H9 (cell line): ENCODE measurements around the gene BEGAIN. TPM values are rescaled to one million over a fixed set of nuclear protein-coding genes. Genes with fewer than 3 reads are reported as not detected.

Experiments used
- DNase-seq: peaks from one replicate; pipeline ENCODE4 v3.0.0-alpha.2; 2017
- H2AFZ ChIP-seq: one replicate; pipeline ENCODE4 v1.6.1; 2013; ENCODE audit warnings: mild to moderate bottlenecking, low read length, control low read depth, moderate library complexity
- H2AK5ac ChIP-seq: 2 replicates; pipeline ENCODE4 v1.6.1; 2013; ENCODE audit warnings: low read length, control low read depth, mixed read lengths; ENCODE audit not compliant: insufficient read length
- H2BK120ac ChIP-seq: one replicate; pipeline ENCODE4 v1.6.1; 2013; ENCODE audit warnings: low read depth, mild to moderate bottlenecking, low read length, control low read depth, inconsistent platforms; ENCODE audit not compliant: poor library complexity, severe bottlenecking
- H2BK12ac ChIP-seq: 2 replicates; pipeline ENCODE4 v1.6.1; 2013; ENCODE audit warnings: low read length, control low read depth, mixed read lengths, low read depth; ENCODE audit not compliant: insufficient read length
- H2BK15ac ChIP-seq: 2 replicates; pipeline ENCODE4 v1.6.1; 2013; ENCODE audit warnings: low read depth, low read length, control low read depth
- H2BK20ac ChIP-seq: one replicate; pipeline ENCODE4 v1.6.1; 2013; ENCODE audit warnings: low read depth, mild to moderate bottlenecking, low read length, control low read depth, inconsistent platforms; ENCODE audit not compliant: poor library complexity, severe bottlenecking
- H2BK5ac ChIP-seq: 2 replicates; pipeline ENCODE4 v1.6.1; 2013; ENCODE audit warnings: low read length, control low read depth, mixed read lengths; ENCODE audit not compliant: insufficient read length
- H3K14ac ChIP-seq: 2 replicates; pipeline ENCODE4 v1.6.1; 2013; ENCODE audit warnings: low read length, control low read depth; ENCODE audit not compliant: insufficient read depth
- H3K18ac ChIP-seq: 2 replicates; pipeline ENCODE4 v1.6.1; 2013; ENCODE audit warnings: low read depth, mild to moderate bottlenecking, mixed read lengths, low read length, control low read depth; ENCODE audit not compliant: insufficient read length
- H3K23ac ChIP-seq: 2 replicates; pipeline ENCODE4 v1.6.1; 2013; ENCODE audit warnings: low read length, control low read depth, mixed read lengths, low read depth; ENCODE audit not compliant: insufficient read length
- H3K23me2 ChIP-seq: 2 replicates; pipeline ENCODE4 v1.6.1; 2013; ENCODE audit warnings: low read depth, mild to moderate bottlenecking, mixed read lengths, low read length, control low read depth; ENCODE audit not compliant: insufficient read length, poor library complexity, severe bottlenecking
- H3K27ac ChIP-seq: 2 replicates; pipeline ENCODE4 v1.5.1; 2013; ENCODE audit warnings: low read length, control low read depth, mixed read lengths, low read depth; ENCODE audit not compliant: insufficient read length
- H3K27me3 ChIP-seq: 2 replicates; pipeline ENCODE4 v1.6.1; 2013; ENCODE audit warnings: low read length, control low read depth, inconsistent platforms; ENCODE audit not compliant: insufficient read depth
- H3K4ac ChIP-seq: 2 replicates; pipeline ENCODE4 v1.6.1; 2013; ENCODE audit warnings: low read depth, mild to moderate bottlenecking, control low read depth, inconsistent platforms, low read length, moderate library complexity
- H3K4me1 ChIP-seq: 2 replicates; pipeline ENCODE4 v1.6.1; 2013; ENCODE audit warnings: low read length, control low read depth, inconsistent platforms; ENCODE audit not compliant: insufficient read depth
- H3K4me2 ChIP-seq: 2 replicates; pipeline ENCODE4 v1.6.1; 2013; ENCODE audit warnings: low read length, control low read depth, mixed read lengths; ENCODE audit not compliant: insufficient read length, insufficient read depth
- H3K56ac ChIP-seq: 2 replicates; pipeline ENCODE4 v1.6.1; 2013; ENCODE audit warnings: low read depth, mild to moderate bottlenecking, mixed read lengths, low read length, control low read depth; ENCODE audit not compliant: insufficient read length
- H3K79me1 ChIP-seq: 2 replicates; pipeline ENCODE4 v1.6.1; 2013; ENCODE audit warnings: low read depth, mild to moderate bottlenecking, moderate library complexity, low read length, control low read depth, inconsistent platforms; ENCODE audit not compliant: insufficient read depth, poor library complexity, severe bottlenecking
- H3K79me2 ChIP-seq: 2 replicates; pipeline ENCODE4 v1.6.1; 2013; ENCODE audit warnings: low read length, control low read depth, inconsistent platforms; ENCODE audit not compliant: insufficient read depth
- H3K9ac ChIP-seq: 2 replicates; pipeline ENCODE4 v1.6.1; 2013; ENCODE audit warnings: low read length, control low read depth, mixed read lengths; ENCODE audit not compliant: insufficient read length; ENCODE audit errors: extremely low read depth
- H3K9me3 ChIP-seq: one replicate; pipeline ENCODE4 v1.6.1; 2013; ENCODE audit warnings: low read depth, low read length, inconsistent platforms; ENCODE audit not compliant: control insufficient read depth
- H3T11ph ChIP-seq: one replicate; pipeline ENCODE4 v1.6.1; 2013; ENCODE audit warnings: mild to moderate bottlenecking, low read length, control low read depth, inconsistent platforms
- H4K20me1 ChIP-seq: one replicate; pipeline ENCODE4 v1.6.1; 2013; ENCODE audit not compliant: control insufficient read depth, insufficient read length, insufficient read depth
- H4K5ac ChIP-seq: 2 replicates; pipeline ENCODE4 v1.6.1; 2013; ENCODE audit warnings: low read depth, mild to moderate bottlenecking, mixed read lengths, low read length, control low read depth; ENCODE audit not compliant: insufficient read length
- H4K8ac ChIP-seq: replicated peaks from 2 replicates; pipeline ENCODE4 v1.6.1; 2013; ENCODE audit warnings: low read length, control low read depth, mixed read lengths, low read depth; ENCODE audit not compliant: insufficient read length
- H4K91ac ChIP-seq: 2 replicates; pipeline ENCODE4 v1.6.1; 2013; ENCODE audit warnings: low read depth, mild to moderate bottlenecking, moderate library complexity, mixed read lengths, low read length, control low read depth; ENCODE audit not compliant: insufficient read length
- H3K27ac Mint-ChIP-seq, 3 experiments: 2 replicates in 2 of 3; 3 replicates in 1 of 3; pipeline ENCODE4 v1.8.0; 2020 to 2021; ENCODE audit warnings: mixed read lengths in 3 of 3, mild to moderate bottlenecking in 1 of 3, moderate library complexity in 1 of 3
- H3K27me3 Mint-ChIP-seq: 2 replicates; pipeline ENCODE4 v1.8.0; 2021; ENCODE audit warnings: low read depth, mild to moderate bottlenecking, moderate library complexity, mixed read lengths
- H3K36me3 Mint-ChIP-seq, 3 experiments: 2 replicates in 2 of 3; 3 replicates in 1 of 3; pipeline ENCODE4 v1.8.0; 2020 to 2021; ENCODE audit warnings: low read depth in 3 of 3, mixed read lengths in 3 of 3; ENCODE audit not compliant: insufficient read depth in 1 of 3
- H3K4me1 Mint-ChIP-seq, 2 experiments: 2 replicates each; pipeline ENCODE4 v1.8.0; 2020; ENCODE audit warnings: mixed read lengths in 2 of 2
- H3K4me3 Mint-ChIP-seq, 2 experiments: 2 replicates in 1 of 2; 3 replicates in 1 of 2; pipeline ENCODE4 v1.8.0; 2020 to 2021; ENCODE audit warnings: mild to moderate bottlenecking in 2 of 2, mixed read lengths in 2 of 2, moderate library complexity in 1 of 2
- H3K9me3 Mint-ChIP-seq, 2 experiments: 2 replicates in 1 of 2; 3 replicates in 1 of 2; pipeline ENCODE4 v1.8.0; 2020; ENCODE audit warnings: mild to moderate bottlenecking in 2 of 2, mixed read lengths in 2 of 2, moderate library complexity in 1 of 2
- WGBS: extraction: QIAGEN DNeasy Blood & Tissue Kit; methylation state at CpG from one replicate; pipeline ENCODE4 v1.1.7; 2013; ENCODE audit warnings: missing lambda C conversion rate, low lambda C conversion rate, mixed read lengths; ENCODE audit not compliant: insufficient read length; ENCODE audit errors: extremely low coverage; 5-methylcytosine and 5-hydroxymethylcytosine counted together
- total RNA-seq: library from RNA; stranded (reverse); gene quantifications from 2 replicates; pipeline ENCODE4 v1.2.1, GENCODE V29; 2021
- TF ChIP-seq, protein P1 (sequence below): fragments of 200-600 bp; sonication (generic); conservative IDR thresholded peaks from 3 replicates; pipeline ENCODE4 v1.8.0; 2021; ENCODE audit warnings: antibody characterized with exemption, mild to moderate bottlenecking

Gene BEGAIN
- total RNA-seq, 1 experiment from 2014 or later: 2.6 TPM

DNA sequence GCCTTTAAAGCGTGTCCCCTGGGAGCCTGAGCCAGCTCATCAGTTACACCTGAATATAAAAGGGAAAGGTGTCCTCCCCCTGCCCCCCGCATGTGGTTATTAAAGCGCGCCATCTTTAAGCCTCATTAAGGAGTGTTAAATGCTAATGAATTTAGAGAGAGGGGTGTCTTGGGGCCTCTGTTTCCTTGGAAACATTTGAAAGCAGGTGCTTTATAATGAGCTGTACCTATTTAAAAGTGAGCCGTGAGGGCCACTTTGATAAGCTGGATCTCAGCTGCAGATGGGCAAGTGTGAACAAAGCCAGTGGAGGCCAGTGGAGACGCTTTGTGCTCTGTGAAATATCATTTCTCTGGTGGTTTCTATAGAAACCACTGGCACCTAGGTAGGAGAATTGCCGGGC, 84.0 kb downstream of the BEGAIN start:
- H4K20me1 ChIP-seq: no peaks in the 10 kb centered on the region
- no peak overlapping the region for H2BK20ac ChIP-seq
- H3K4me2 ChIP-seq: no peak overlapping the region
- Mint-ChIP-seq H3K4me3 (no peak overlapping the region), H3K36me3 (peaks cover 5 to 15% (median 7%) of the 10 kb centered on the region in 3 experiments; a peak in 6 of 7 replicates), H3K9me3 (peaks cover 9 to 18% of the 10 kb centered on the region in 2 experiments; a peak in 4 of 5 replicates), H3K4me1 (peaks cover 3 to 18% of the 10 kb centered on the region in 2 experiments; a peak in 3 of 4 replicates), H3K27me3 (peaks cover 3% of the 10 kb centered on the region), H3K27ac (no peak overlapping the region)
- no peak overlapping the region for H3K56ac ChIP-seq
- H2AK5ac ChIP-seq: no peak overlapping the region
- H3K4ac ChIP-seq: no peak overlapping the region
- no peak overlapping the region for H2BK15ac ChIP-seq
- H3K27me3 ChIP-seq: no peaks in the 10 kb centered on the region
- no peaks in the 10 kb centered on the region for H3K79me2 ChIP-seq
- H2BK5ac ChIP-seq: no peak overlapping the region
- no peak overlapping the region for H3K14ac ChIP-seq
- H4K8ac ChIP-seq: no peak overlapping the region
- no peak overlapping the region for H4K5ac ChIP-seq
- no peak overlapping the region for H3T11ph ChIP-seq
- H2BK120ac ChIP-seq: no peak overlapping the region
- no peak overlapping the region for H3K9ac ChIP-seq
- no peaks in the 10 kb centered on the region; the same call in 1 of the 2 replicates for H3K4me1 ChIP-seq
- H3K79me1 ChIP-seq: no peaks in the 10 kb centered on the region
- H3K23me2 ChIP-seq: no peaks in the 10 kb centered on the region
- no CpG with 5 or more reads among the region's 7 CpGs for WGBS
- no peak overlapping the region for H3K23ac ChIP-seq
- H2BK12ac ChIP-seq: no peak overlapping the region
- no peak overlapping the region for H4K91ac ChIP-seq
- no peak overlapping the region for H2AFZ ChIP-seq
- H3K9me3 ChIP-seq: no peaks in the 10 kb centered on the region
- H3K27ac ChIP-seq: no peak overlapping the region
- no peak overlapping the region for H3K18ac ChIP-seq
- DNase-seq: no peak
- TF ChIP-seq, protein P1, sequence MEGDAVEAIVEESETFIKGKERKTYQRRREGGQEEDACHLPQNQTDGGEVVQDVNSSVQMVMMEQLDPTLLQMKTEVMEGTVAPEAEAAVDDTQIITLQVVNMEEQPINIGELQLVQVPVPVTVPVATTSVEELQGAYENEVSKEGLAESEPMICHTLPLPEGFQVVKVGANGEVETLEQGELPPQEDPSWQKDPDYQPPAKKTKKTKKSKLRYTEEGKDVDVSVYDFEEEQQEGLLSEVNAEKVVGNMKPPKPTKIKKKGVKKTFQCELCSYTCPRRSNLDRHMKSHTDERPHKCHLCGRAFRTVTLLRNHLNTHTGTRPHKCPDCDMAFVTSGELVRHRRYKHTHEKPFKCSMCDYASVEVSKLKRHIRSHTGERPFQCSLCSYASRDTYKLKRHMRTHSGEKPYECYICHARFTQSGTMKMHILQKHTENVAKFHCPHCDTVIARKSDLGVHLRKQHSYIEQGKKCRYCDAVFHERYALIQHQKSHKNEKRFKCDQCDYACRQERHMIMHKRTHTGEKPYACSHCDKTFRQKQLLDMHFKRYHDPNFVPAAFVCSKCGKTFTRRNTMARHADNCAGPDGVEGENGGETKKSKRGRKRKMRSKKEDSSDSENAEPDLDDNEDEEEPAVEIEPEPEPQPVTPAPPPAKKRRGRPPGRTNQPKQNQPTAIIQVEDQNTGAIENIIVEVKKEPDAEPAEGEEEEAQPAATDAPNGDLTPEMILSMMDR: no peak
